Liver (tissue), 9 donors: ENCODE measurements around the gene MACROH2A2. TPM values are rescaled to one million over a fixed set of nuclear protein-coding genes. Genes with fewer than 3 reads are reported as not detected.
A peak's percentile ranks its signal among the peaks of the same experiment; 100 is the strongest.

ENCODE experiments used
- DNase-seq: peaks from one replicate; pipeline ENCODE4 v3.0.0-alpha.2; 2017; ENCODE audit warnings: low spot score
- H3K27ac ChIP-seq, 2 donors: one replicate each; pipeline ENCODE4 v1.7.0; 2013; ENCODE audit warnings: inconsistent platforms in 2 of 2, low read length in 2 of 2, control low read depth in 1 of 2, low read depth in 1 of 2, mild to moderate bottlenecking in 1 of 2
- H3K27me3 ChIP-seq, 4 donors: one replicate each; pipeline versions ENCODE4 v1.6.1 to v1.7.0; 2013; ENCODE audit warnings: low read length in 3 of 4, inconsistent platforms in 1 of 4, mild to moderate bottlenecking in 1 of 4, moderate library complexity in 1 of 4; ENCODE audit not compliant: control insufficient read depth in 4 of 4, insufficient read depth in 4 of 4
- H3K36me3 ChIP-seq, 4 donors: one replicate each; pipeline versions ENCODE4 v1.6.1 to v1.7.0; 2013; ENCODE audit warnings: low read length in 3 of 4, mild to moderate bottlenecking in 3 of 4, low read depth in 1 of 4, moderate library complexity in 1 of 4; ENCODE audit not compliant: control insufficient read depth in 4 of 4, insufficient read depth in 3 of 4
- H3K4me1 ChIP-seq, 4 donors: one replicate each; pipeline versions ENCODE4 v1.6.1 to v1.7.0; 2013; ENCODE audit warnings: low read length in 3 of 4, mild to moderate bottlenecking in 3 of 4, moderate library complexity in 1 of 4; ENCODE audit not compliant: control insufficient read depth in 4 of 4, insufficient read depth in 4 of 4
- H3K4me3 ChIP-seq, 3 donors: one replicate each; pipeline versions ENCODE4 v1.6.1 to v1.7.0; 2013; ENCODE audit warnings: low read length in 3 of 3, control low read depth in 1 of 3, low read depth in 1 of 3, mild to moderate bottlenecking in 1 of 3
- H3K9ac ChIP-seq, 2 donors: one replicate each; pipeline ENCODE4 v1.7.0; 2013; ENCODE audit warnings: low read length in 2 of 2, mild to moderate bottlenecking in 2 of 2, moderate library complexity in 2 of 2, control low read depth in 1 of 2, low read depth in 1 of 2
- H3K9me3 ChIP-seq, 4 donors: one replicate each; pipeline versions ENCODE4 v1.6.1 to v1.7.0; 2013; ENCODE audit warnings: low read length in 3 of 4; ENCODE audit not compliant: control insufficient read depth in 4 of 4
- ATF3 ChIP-seq: IDR thresholded peaks from 2 replicates; pipeline ENCODE4 v1.6.1; 2016; ENCODE audit warnings: antibody characterized with exemption
- CTCF ChIP-seq: fragments of 150-350 bp; IDR thresholded peaks from 2 replicates; pipeline ENCODE4 v1.5.1; 2017; ENCODE audit warnings: improper control_type of control experiment, low read depth, low read length; ENCODE audit not compliant: missing input control
- EGR1 ChIP-seq, 2 donors: IDR thresholded peaks; 2 replicates each; pipeline ENCODE4 v1.6.1; 2016 to 2018; ENCODE audit warnings: antibody characterized with exemption in 2 of 2, low read depth in 2 of 2
- FOXA1 ChIP-seq: IDR thresholded peaks from 2 replicates; pipeline ENCODE4 v1.6.1; 2016; ENCODE audit warnings: antibody characterized with exemption
- FOXA2 ChIP-seq: IDR thresholded peaks from 2 replicates; pipeline ENCODE4 v1.6.1; 2016; ENCODE audit warnings: antibody characterized with exemption
- GABPA ChIP-seq, 2 donors: IDR thresholded peaks in 1 of 2; conservative IDR thresholded peaks in 1 of 2; 2 replicates each; pipeline ENCODE4 v1.6.1; 2016; ENCODE audit warnings: antibody characterized with exemption in 2 of 2, mild to moderate bottlenecking in 1 of 2, moderate library complexity in 1 of 2
- HNF4A ChIP-seq, 2 donors: conservative IDR thresholded peaks; 2 replicates each; pipeline ENCODE4 v1.6.1; 2016; ENCODE audit warnings: antibody characterized with exemption in 2 of 2, mild to moderate bottlenecking in 2 of 2
- HNF4G ChIP-seq: IDR thresholded peaks from 2 replicates; pipeline ENCODE4 v1.6.1; 2016; ENCODE audit warnings: antibody characterized with exemption
- JUND ChIP-seq, 2 donors: IDR thresholded peaks; 2 replicates each; pipeline ENCODE4 v1.6.1; 2016; ENCODE audit warnings: antibody characterized with exemption in 2 of 2
- MAX ChIP-seq: IDR thresholded peaks from 2 replicates; pipeline ENCODE4 v1.6.1; 2016; ENCODE audit warnings: antibody characterized with exemption
- NR2F2 ChIP-seq: IDR thresholded peaks from 2 replicates; pipeline ENCODE4 v1.6.1; 2016; ENCODE audit warnings: antibody characterized with exemption
- RAD21 ChIP-seq, 2 donors: IDR thresholded peaks; 2 replicates each; pipeline ENCODE4 v1.6.1; 2016; ENCODE audit warnings: antibody characterized with exemption in 2 of 2, mild to moderate bottlenecking in 2 of 2
- RXRA ChIP-seq, 2 donors: IDR thresholded peaks; 2 replicates each; pipeline ENCODE4 v1.6.1; 2017 to 2018; ENCODE audit warnings: antibody characterized with exemption in 2 of 2, mild to moderate bottlenecking in 1 of 2
- SP1 ChIP-seq: IDR thresholded peaks from 2 replicates; pipeline ENCODE4 v1.6.1; 2018; ENCODE audit warnings: antibody characterized with exemption, mild to moderate bottlenecking
- TAF1 ChIP-seq: conservative IDR thresholded peaks from 2 replicates; pipeline ENCODE4 v1.6.1; 2016; ENCODE audit warnings: antibody characterized with exemption, mild to moderate bottlenecking
- YY1 ChIP-seq: IDR thresholded peaks from 2 replicates; pipeline ENCODE4 v1.6.1; 2016; ENCODE audit warnings: antibody characterized with exemption, mild to moderate bottlenecking
- ZBTB33 ChIP-seq: IDR thresholded peaks from 2 replicates; pipeline ENCODE4 v1.6.1; 2016; ENCODE audit warnings: antibody characterized with exemption
- WGBS: extraction: QIAGEN DNeasy Blood & Tissue Kit; methylation state at CpG from one replicate; pipeline ENCODE4 v1.1.7; 2013; 5-methylcytosine and 5-hydroxymethylcytosine counted together
- polyA plus RNA-seq, 2 donors: library from polyadenylated mRNA; stranded (reverse) in 1 of 2; unstranded in 1 of 2; fragments of 200-250 nt in 1 of 2; fragments of >200 nt in 1 of 2; fragmentation: Nextera tagmentation in 1 of 2; extraction: Ambion mirVana in 1 of 2; gene quantifications; one replicate each; pipeline versions ENCODE4 v1.2.1 to v1.2.3, GENCODE V29; 2013 to 2015
- total RNA-seq, 2 donors: library from RNA; depleted of rRNA; stranded (reverse); fragments of >200 nt; gene quantifications; one replicate each; pipeline ENCODE4 v1.2.3, GENCODE V29; 2014
- TF ChIP-seq, protein P1 (sequence below): IDR thresholded peaks from 2 replicates; pipeline ENCODE4 v1.6.1; 2016; ENCODE audit warnings: antibody characterized with exemption, mild to moderate bottlenecking
- donor health status: healthy.
- donor health status: healthy.
- donor health status: healthy.
- donor health status: healthy.
- donor health status: healthy.

Gene MACROH2A2
- total and polyA plus RNA-seq, 4 donors, result 1.2 to 7.2 (median 3.4) TPM

GRCh38 chr10:70053841-70054288, 1.2 kb downstream of the MACROH2A2 start:
- H3K4me3 ChIP-seq, result peak overlapping the region; percentile 35 to 84 (median 64)
- H3K27ac ChIP-seq, result no peak overlapping the region
- peak; percentile 52 for DNase-seq
- H3K9ac ChIP-seq, result no peak overlapping the region
- TF ChIP-seq ATF3, result no peak
- no peak for TF ChIP-seq ZBTB33
- no peak for TF ChIP-seq CTCF
- TF ChIP-seq FOXA1, result no peak
- TF ChIP-seq HNF4A (conservative IDR thresholded peaks at IDR 0.05), result no peak
- no peak for TF ChIP-seq FOXA2
- no peak for TF ChIP-seq NR2F2
- TF ChIP-seq SP1, result no peak
- no peak for TF ChIP-seq HNF4G
- no peak for TF ChIP-seq YY1
- TF ChIP-seq EGR1 (IDR thresholded peaks at IDR 0.05; ENCODE audit: low read depth in 2 of 2), result no peak
- TF ChIP-seq MAX, result no peak
- no peak for TF ChIP-seq GABPA (IDR thresholded peaks at IDR 0.05 in 1 of 2, conservative IDR thresholded peaks at IDR 0.05 in 1 of 2)
- TF ChIP-seq, protein P1, sequence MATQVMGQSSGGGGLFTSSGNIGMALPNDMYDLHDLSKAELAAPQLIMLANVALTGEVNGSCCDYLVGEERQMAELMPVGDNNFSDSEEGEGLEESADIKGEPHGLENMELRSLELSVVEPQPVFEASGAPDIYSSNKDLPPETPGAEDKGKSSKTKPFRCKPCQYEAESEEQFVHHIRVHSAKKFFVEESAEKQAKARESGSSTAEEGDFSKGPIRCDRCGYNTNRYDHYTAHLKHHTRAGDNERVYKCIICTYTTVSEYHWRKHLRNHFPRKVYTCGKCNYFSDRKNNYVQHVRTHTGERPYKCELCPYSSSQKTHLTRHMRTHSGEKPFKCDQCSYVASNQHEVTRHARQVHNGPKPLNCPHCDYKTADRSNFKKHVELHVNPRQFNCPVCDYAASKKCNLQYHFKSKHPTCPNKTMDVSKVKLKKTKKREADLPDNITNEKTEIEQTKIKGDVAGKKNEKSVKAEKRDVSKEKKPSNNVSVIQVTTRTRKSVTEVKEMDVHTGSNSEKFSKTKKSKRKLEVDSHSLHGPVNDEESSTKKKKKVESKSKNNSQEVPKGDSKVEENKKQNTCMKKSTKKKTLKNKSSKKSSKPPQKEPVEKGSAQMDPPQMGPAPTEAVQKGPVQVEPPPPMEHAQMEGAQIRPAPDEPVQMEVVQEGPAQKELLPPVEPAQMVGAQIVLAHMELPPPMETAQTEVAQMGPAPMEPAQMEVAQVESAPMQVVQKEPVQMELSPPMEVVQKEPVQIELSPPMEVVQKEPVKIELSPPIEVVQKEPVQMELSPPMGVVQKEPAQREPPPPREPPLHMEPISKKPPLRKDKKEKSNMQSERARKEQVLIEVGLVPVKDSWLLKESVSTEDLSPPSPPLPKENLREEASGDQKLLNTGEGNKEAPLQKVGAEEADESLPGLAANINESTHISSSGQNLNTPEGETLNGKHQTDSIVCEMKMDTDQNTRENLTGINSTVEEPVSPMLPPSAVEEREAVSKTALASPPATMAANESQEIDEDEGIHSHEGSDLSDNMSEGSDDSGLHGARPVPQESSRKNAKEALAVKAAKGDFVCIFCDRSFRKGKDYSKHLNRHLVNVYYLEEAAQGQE, result no peak
- no peak for TF ChIP-seq TAF1
- TF ChIP-seq JUND (IDR thresholded peaks at IDR 0.05), result no peak
- no peak for TF ChIP-seq RXRA (IDR thresholded peaks at IDR 0.05)
- no peak for TF ChIP-seq RAD21 (IDR thresholded peaks at IDR 0.05)
- H3K36me3 ChIP-seq, result no peaks in the 10 kb centered on the region
- H3K4me1 ChIP-seq, result peaks cover 6 to 17% (median 14%) of the 10 kb centered on the region in 4 donors
- H3K27me3 ChIP-seq, result peaks cover 0 to 3% (median 0%) of the 10 kb centered on the region in 4 donors
- H3K9me3 ChIP-seq, result no peaks in the 10 kb centered on the region
- 7% methylated on average over 33 of the region's 33 CpGs for WGBS
